Adrenal gland (tissue), 5 donors: ENCODE measurements around the gene TARS2.
A peak's percentile ranks its signal among the peaks of the same experiment; 100 is the strongest.

Experiments used
- POLR2A ChIP-seq, 2 donors: fragments of 450-650 bp; IDR thresholded peaks; one replicate each; pipeline ENCODE4 v1.6.1; 2017; ENCODE audit warnings: antibody characterized with exemption in 2 of 2, mild to moderate bottlenecking in 2 of 2, moderate library complexity in 1 of 2
- TF ChIP-seq, protein P1 (sequence below), 6 experiments: fragments of 450-650 bp in 4 of 6; fragments of 200-600 bp in 2 of 6; sonication (generic) in 1 of 6; IDR thresholded peaks; 1 replicate in 5 of 6; 2 replicates in 1 of 6; pipeline versions ENCODE4 v1.5.1 to v1.8.0; 2016 to 2021; ENCODE audit warnings: antibody characterized with exemption in 6 of 6, mild to moderate bottlenecking in 2 of 6, moderate library complexity in 1 of 6
- donor health status: DM: no; HTN: no; CAD: no.

DNA sequence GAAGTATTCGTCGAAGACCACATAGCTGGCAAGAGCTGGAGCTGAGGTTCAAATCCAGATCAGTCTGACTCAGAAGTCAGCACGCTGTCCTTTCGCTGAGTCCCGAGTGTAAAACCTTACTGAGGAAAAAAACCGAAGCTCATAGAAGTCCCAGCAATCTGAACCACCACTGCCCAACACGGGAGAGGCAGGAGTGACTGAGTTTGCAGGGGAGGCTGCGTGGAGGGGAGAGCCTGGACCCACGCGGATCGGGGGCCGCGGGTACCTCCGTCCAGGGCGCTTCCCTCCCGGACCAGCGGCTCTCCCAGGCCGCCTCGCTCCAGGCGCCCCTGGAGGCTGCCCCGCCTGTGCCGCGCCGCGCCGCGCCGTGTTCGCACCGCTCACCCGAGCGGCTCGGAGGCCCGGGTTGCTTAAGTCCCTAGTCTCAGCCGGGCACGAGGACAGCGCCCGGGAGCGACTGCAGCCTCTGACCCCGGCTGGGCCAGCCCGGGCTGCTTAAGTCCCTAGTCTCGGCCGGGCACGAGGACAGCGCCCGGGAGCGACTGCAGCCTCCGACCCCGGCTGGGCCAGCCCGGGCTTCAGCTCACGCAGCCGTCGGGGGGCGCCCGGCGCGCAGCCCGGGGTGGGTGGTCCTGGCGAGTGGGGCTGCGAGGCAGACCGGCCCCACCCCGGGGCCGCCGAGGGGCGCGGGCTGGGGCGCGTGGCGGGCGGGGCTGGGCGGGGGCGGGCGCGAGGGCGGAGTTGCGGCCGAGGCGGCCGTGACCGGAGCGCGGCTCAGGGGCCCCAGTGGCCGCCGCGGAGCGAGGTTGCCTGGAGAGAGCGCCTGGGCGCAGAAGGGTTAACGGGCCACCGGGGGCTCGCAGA, 61.6 kb downstream of the TARS2 start, which contains the start of gene ADAMTSL4:
- TF ChIP-seq, protein P1, sequence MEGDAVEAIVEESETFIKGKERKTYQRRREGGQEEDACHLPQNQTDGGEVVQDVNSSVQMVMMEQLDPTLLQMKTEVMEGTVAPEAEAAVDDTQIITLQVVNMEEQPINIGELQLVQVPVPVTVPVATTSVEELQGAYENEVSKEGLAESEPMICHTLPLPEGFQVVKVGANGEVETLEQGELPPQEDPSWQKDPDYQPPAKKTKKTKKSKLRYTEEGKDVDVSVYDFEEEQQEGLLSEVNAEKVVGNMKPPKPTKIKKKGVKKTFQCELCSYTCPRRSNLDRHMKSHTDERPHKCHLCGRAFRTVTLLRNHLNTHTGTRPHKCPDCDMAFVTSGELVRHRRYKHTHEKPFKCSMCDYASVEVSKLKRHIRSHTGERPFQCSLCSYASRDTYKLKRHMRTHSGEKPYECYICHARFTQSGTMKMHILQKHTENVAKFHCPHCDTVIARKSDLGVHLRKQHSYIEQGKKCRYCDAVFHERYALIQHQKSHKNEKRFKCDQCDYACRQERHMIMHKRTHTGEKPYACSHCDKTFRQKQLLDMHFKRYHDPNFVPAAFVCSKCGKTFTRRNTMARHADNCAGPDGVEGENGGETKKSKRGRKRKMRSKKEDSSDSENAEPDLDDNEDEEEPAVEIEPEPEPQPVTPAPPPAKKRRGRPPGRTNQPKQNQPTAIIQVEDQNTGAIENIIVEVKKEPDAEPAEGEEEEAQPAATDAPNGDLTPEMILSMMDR (IDR thresholded peaks at IDR 0.05) = peak in 3 of 6 experiments; percentile 10 to 22 (median 16)
- TF ChIP-seq POLR2A (IDR thresholded peaks at IDR 0.05) = peak in 1 of 2 donors; percentile 53
